Measurements from ENCODE around the gene MEPCE.

The MEPCE gene

GRCh38 chr7:100393233-100393905 lies 36.3 kb upstream of the MEPCE start:
- H3K4me3 ChIP-seq (ENCODE audit: low read depth, low read length) = no peak overlapping the region
- no peaks in the 10 kb centered on the region for H3K36me3 ChIP-seq (ENCODE audit: control insufficient read depth, insufficient read depth, low read length)
- H3K27me3 ChIP-seq (ENCODE audit: control insufficient read depth, insufficient read depth, low read length) = no peaks in the 10 kb centered on the region
- peaks cover 8% of the 10 kb centered on the region; the same call in 1 of the 2 replicates for H3K4me1 ChIP-seq (ENCODE audit: control insufficient read depth, insufficient read depth, low read length)
- H3K9ac ChIP-seq (ENCODE audit: low read depth, low read length) = no peak overlapping the region
- no peak overlapping the region for H3K27ac ChIP-seq (ENCODE audit: low read depth, low read length)
- H3K9me3 ChIP-seq (ENCODE audit: control insufficient read depth, insufficient read depth, low read length) = no peaks in the 10 kb centered on the region

GRCh38 chr7:100394077-100394476 lies 35.6 kb upstream of the MEPCE start:
- H3K4me3 ChIP-seq (ENCODE audit: low read depth, low read length) = no peak overlapping the region
- no peaks in the 10 kb centered on the region for H3K9me3 ChIP-seq (ENCODE audit: control insufficient read depth, insufficient read depth, low read length)
- H3K36me3 ChIP-seq (ENCODE audit: control insufficient read depth, insufficient read depth, low read length) = no peaks in the 10 kb centered on the region
- no peak overlapping the region for H3K9ac ChIP-seq (ENCODE audit: low read depth, low read length)
- H3K27ac ChIP-seq (ENCODE audit: low read depth, low read length) = no peak overlapping the region
- no peaks in the 10 kb centered on the region for H3K27me3 ChIP-seq (ENCODE audit: control insufficient read depth, insufficient read depth, low read length)
- H3K4me1 ChIP-seq (ENCODE audit: control insufficient read depth, insufficient read depth, low read length) = peaks cover 8% of the 10 kb centered on the region; the same call in 1 of the 2 replicates

GRCh38 chr7:100396421-100396982 lies 33.1 kb upstream of the MEPCE start:
- Histone ChIP-seq H3K36me3 (ENCODE audit: control insufficient read depth, insufficient read depth, low read length) (no peaks in the 10 kb centered on the region), H3K27ac (ENCODE audit: low read depth, low read length) (no peak overlapping the region), H3K27me3 (ENCODE audit: control insufficient read depth, insufficient read depth, low read length) (no peaks in the 10 kb centered on the region), H3K9ac (ENCODE audit: low read depth, low read length) (no peak overlapping the region), H3K9me3 (ENCODE audit: control insufficient read depth, insufficient read depth, low read length) (no peaks in the 10 kb centered on the region), H3K4me3 (ENCODE audit: low read depth, low read length) (no peak overlapping the region), H3K4me1 (ENCODE audit: control insufficient read depth, insufficient read depth, low read length) (0 out of 2 replicates have a peak, but pooled peaks cover 2% of the 10 kb centered on the region)

GRCh38 chr7:100397315-100398081 lies 32.1 kb upstream of the MEPCE start:
- H3K9ac ChIP-seq (ENCODE audit: low read depth, low read length) = no peak overlapping the region
- 0 out of 2 replicates have a peak, but pooled peaks cover 2% of the 10 kb centered on the region for H3K4me1 ChIP-seq (ENCODE audit: control insufficient read depth, insufficient read depth, low read length)
- H3K36me3 ChIP-seq (ENCODE audit: control insufficient read depth, insufficient read depth, low read length) = no peaks in the 10 kb centered on the region
- H3K27ac ChIP-seq (ENCODE audit: low read depth, low read length) = no peak overlapping the region
- H3K9me3 ChIP-seq (ENCODE audit: control insufficient read depth, insufficient read depth, low read length) = no peaks in the 10 kb centered on the region
- H3K4me3 ChIP-seq (ENCODE audit: low read depth, low read length) = no peak overlapping the region
- no peaks in the 10 kb centered on the region for H3K27me3 ChIP-seq (ENCODE audit: control insufficient read depth, insufficient read depth, low read length)

- H3K4me3 ChIP-seq (ENCODE audit: low read depth, low read length) = no peak overlapping the region
- no peak overlapping the region for H3K9ac ChIP-seq (ENCODE audit: low read depth, low read length)
- H3K36me3 ChIP-seq (ENCODE audit: control insufficient read depth, insufficient read depth, low read length) = no peaks in the 10 kb centered on the region
- no peaks in the 10 kb centered on the region for H3K27me3 ChIP-seq (ENCODE audit: control insufficient read depth, insufficient read depth, low read length)
- H3K9me3 ChIP-seq (ENCODE audit: control insufficient read depth, insufficient read depth, low read length) = no peaks in the 10 kb centered on the region
- 0 out of 2 replicates have a peak, but pooled peaks cover 2% of the 10 kb centered on the region for H3K4me1 ChIP-seq (ENCODE audit: control insufficient read depth, insufficient read depth, low read length)
- H3K27ac ChIP-seq (ENCODE audit: low read depth, low read length) = no peak overlapping the region
These were observed 31.4 kb upstream of the MEPCE start for GRCh38 chr7:100398239-100398638.

- no peaks in the 10 kb centered on the region for H3K27me3 ChIP-seq (ENCODE audit: control insufficient read depth, insufficient read depth, low read length)
- H3K4me3 ChIP-seq (ENCODE audit: low read depth, low read length) = no peak overlapping the region
- no peaks in the 10 kb centered on the region for H3K36me3 ChIP-seq (ENCODE audit: control insufficient read depth, insufficient read depth, low read length)
- H3K4me1 ChIP-seq (ENCODE audit: control insufficient read depth, insufficient read depth, low read length) = no peaks in the 10 kb centered on the region
- no peaks in the 10 kb centered on the region for H3K9me3 ChIP-seq (ENCODE audit: control insufficient read depth, insufficient read depth, low read length)
- H3K9ac ChIP-seq (ENCODE audit: low read depth, low read length) = no peak overlapping the region
- H3K27ac ChIP-seq (ENCODE audit: low read depth, low read length) = no peak overlapping the region
These were observed 29.6 kb upstream of the MEPCE start for GRCh38 chr7:100400041-100400440.

GRCh38 chr7:100400656-100401055 lies 29.0 kb upstream of the MEPCE start:
- Histone ChIP-seq H3K27me3 (ENCODE audit: control insufficient read depth, insufficient read depth, low read length) (no peaks in the 10 kb centered on the region), H3K4me3 (ENCODE audit: low read depth, low read length) (no peak overlapping the region), H3K4me1 (ENCODE audit: control insufficient read depth, insufficient read depth, low read length) (no peaks in the 10 kb centered on the region), H3K9ac (ENCODE audit: low read depth, low read length) (no peak overlapping the region), H3K9me3 (ENCODE audit: control insufficient read depth, insufficient read depth, low read length) (no peaks in the 10 kb centered on the region), H3K27ac (ENCODE audit: low read depth, low read length) (no peak overlapping the region), H3K36me3 (ENCODE audit: control insufficient read depth, insufficient read depth, low read length) (no peaks in the 10 kb centered on the region)

- Histone ChIP-seq H3K27ac (ENCODE audit: low read depth, low read length) (no peak overlapping the region), H3K9me3 (ENCODE audit: control insufficient read depth, insufficient read depth, low read length) (no peaks in the 10 kb centered on the region), H3K27me3 (ENCODE audit: control insufficient read depth, insufficient read depth, low read length) (no peaks in the 10 kb centered on the region), H3K36me3 (ENCODE audit: control insufficient read depth, insufficient read depth, low read length) (no peaks in the 10 kb centered on the region), H3K4me1 (ENCODE audit: control insufficient read depth, insufficient read depth, low read length) (no peaks in the 10 kb centered on the region), H3K4me3 (ENCODE audit: low read depth, low read length) (no peak overlapping the region), H3K9ac (ENCODE audit: low read depth, low read length) (no peak overlapping the region)
These were observed 27.8 kb upstream of the MEPCE start for GRCh38 chr7:100401811-100402210.

- H3K36me3 ChIP-seq (ENCODE audit: control insufficient read depth, insufficient read depth, low read length) = no peaks in the 10 kb centered on the region
- no peak overlapping the region for H3K27ac ChIP-seq (ENCODE audit: low read depth, low read length)
- no peaks in the 10 kb centered on the region for H3K27me3 ChIP-seq (ENCODE audit: control insufficient read depth, insufficient read depth, low read length)
- no peak overlapping the region for H3K4me3 ChIP-seq (ENCODE audit: low read depth, low read length)
- no peaks in the 10 kb centered on the region for H3K4me1 ChIP-seq (ENCODE audit: control insufficient read depth, insufficient read depth, low read length)
- no peak overlapping the region for H3K9ac ChIP-seq (ENCODE audit: low read depth, low read length)
- H3K9me3 ChIP-seq (ENCODE audit: control insufficient read depth, insufficient read depth, low read length) = no peaks in the 10 kb centered on the region
These were observed 27.4 kb upstream of the MEPCE start for GRCh38 chr7:100402241-100402640.

- Histone ChIP-seq H3K9me3 (ENCODE audit: control insufficient read depth, insufficient read depth, low read length) (no peaks in the 10 kb centered on the region), H3K4me3 (ENCODE audit: low read depth, low read length) (no peak overlapping the region), H3K27me3 (ENCODE audit: control insufficient read depth, insufficient read depth, low read length) (no peaks in the 10 kb centered on the region; the same call in 1 of the 2 replicates), H3K9ac (ENCODE audit: low read depth, low read length) (no peak overlapping the region), H3K36me3 (ENCODE audit: control insufficient read depth, insufficient read depth, low read length) (no peaks in the 10 kb centered on the region), H3K4me1 (ENCODE audit: control insufficient read depth, insufficient read depth, low read length) (no peaks in the 10 kb centered on the region), H3K27ac (ENCODE audit: low read depth, low read length) (no peak overlapping the region)
These were observed 22.9 kb upstream of the MEPCE start for GRCh38 chr7:100406767-100407166.

Data from HUES48 (cell line).